Measurements from ENCODE around the gene DDX52.

DNA sequence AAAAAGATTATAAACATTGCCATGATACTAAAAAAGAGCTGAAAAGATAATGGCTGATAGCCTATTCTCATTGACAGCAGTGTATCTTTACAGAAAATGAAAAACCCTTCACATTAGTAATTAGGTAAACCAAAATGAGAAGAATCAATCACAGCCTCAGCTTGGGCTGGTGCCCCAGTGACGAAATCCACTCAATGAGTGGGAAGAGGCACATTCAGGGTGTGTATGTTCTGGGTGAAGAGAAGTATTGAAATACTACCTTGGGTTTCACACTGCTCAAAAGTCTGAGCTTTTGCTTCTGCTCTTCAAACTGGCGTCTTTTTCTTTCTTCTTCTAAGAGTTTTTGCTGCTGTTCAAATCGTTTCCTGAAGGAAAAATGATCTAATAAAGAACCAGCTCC lies 58.2 kb downstream of the DDX52 start:
- TF ChIP-seq CTCF (IDR thresholded peaks at IDR 0.05) (no peak), POLR2A (IDR thresholded peaks at IDR 0.05) (no peak)

Data from body of pancreas (tissue), 4 donors.